Right renal pelvis (tissue), 4 donors: ENCODE measurements around the gene USP32. TPM values are rescaled to one million over a fixed set of nuclear protein-coding genes. Genes with fewer than 3 reads are reported as not detected.

Experiments
- DNase-seq, 4 donors: peaks; one replicate each; pipeline ENCODE4 v3.0.0-alpha.2; 2013; ENCODE audit warnings: low read depth in 4 of 4, low spot score in 3 of 4, missing footprints in 1 of 4
- polyA plus RNA-seq, 4 donors: library from polyadenylated mRNA; unstranded; fragments of 120-200 nt; gene quantifications; one replicate each; pipeline ENCODE4 v1.2.1, GENCODE V29; 2013; ENCODE audit not compliant: insufficient read length in 4 of 4

USP32 gene
- polyA plus RNA-seq, 4 donors, result 38.9 to 43.7 (median 41.5) TPM

DNA sequence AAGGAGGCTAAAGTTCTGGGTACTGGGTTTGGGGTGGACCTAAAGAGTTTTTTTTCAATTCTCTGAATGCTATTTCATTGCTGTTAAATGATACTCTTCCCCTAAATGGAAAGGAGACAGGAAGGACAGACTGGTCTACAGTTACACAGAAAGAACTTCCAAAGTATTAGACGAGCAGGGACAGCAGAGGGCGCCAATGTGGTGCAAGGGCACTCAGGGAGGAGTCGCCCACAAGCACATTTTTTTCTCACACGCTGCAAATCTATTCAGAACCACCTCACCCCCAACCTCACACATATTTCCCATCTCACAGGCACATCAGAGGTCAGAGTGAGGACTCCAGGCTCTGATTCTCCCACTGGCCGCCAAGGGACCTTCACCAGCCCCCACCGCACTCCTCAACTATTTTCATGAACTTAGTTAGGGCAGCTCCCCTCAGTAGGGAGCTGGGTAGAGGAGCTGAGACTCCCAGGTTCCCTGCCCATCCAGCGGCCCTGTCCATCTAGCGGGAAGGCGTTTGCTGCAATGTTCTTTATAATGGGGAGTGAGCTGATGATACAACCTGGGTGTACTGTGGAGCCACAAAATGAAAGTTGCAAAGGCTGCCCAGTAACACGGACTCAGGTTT is 248.9 kb downstream of the USP32 start:
- DNase-seq, result peak in 1 of 4 donors; percentile 60

DNA sequence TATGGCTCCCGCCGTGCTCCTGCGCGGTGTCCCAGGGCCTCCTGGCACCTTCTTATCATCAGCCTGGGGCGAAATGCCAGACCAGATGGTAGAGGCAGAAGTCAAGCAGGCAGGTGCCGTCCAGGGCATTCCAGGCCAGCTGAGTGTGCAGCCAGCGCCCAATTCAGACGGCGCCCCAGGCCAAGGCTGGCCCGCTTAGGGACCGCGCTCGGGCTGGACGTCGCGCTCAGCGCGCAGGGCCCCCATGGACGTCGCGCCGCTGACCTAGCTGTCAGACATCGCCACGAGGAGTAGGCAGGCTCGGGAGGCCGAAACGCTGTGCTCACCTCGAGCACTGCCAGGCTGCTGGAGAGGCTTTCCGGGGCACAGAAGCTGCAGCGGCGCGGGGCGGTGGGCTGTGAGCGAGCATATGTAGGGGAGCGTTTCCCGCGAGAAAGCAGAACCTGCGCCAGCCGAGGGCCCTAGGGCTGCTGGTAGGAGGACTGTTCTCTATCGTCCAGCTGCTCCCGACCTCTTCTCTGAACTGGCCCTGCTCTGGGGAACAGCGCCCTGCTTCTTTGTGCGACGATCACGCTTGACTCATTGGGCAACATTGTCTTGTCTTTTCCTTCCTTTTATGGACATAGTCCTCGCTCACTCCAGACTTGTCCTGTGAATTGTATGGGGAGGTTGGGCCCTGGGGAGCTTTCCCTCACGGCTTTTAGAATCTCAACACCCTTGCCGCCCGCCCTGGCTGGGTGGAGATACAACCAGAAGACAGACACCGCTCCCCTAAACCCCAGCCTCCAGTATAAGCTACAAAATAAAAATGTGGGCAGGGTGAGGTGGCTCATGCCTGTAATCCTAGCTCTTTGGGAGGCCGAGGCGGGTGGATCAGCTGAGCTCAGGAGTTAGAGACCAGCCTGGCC is 250.6 kb downstream of the USP32 start:
- no peak for DNase-seq

DNA sequence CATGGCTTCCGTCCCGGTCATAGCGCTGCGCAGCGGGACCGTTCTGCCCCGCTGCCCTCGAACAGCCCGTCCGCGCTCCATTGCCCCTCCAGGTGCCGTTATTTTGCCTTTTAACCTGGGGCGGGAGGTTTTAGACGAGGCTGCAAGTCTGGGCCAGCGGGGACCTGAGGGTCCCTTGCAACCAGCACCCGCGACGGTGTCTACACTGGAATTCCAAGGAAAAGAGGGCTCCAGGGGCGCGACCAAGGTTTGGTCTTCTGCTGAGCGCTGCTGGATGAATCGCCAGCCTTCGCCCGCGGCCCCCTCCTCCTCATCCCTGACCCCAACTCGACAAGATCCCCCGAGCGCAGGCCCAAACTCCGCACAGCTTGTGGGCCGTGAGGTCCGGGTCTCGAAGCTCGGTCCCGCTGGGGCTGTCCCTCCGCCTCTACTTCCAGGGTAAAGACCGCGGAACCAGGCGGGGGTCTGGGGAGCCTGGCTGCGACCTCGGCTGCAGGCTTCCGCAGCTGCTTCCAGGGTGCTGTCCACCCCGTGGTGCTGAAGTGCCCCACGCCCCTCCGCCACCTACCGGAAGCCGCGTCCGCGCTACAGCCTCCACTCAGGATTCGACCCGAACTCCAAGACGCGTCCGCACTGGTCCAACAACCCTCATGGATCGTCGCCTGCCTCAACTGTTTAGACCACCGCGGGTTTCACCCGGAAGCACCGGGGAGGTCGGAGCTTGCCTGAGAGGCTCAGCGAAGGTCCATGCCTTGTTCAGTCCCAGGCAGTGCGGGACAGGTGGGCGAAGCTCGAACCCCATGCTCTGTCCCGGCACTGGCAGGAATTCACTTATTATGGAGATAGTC is 252.3 kb downstream of the USP32 start:
- DNase-seq, result peak in 1 of 4 donors; percentile 78

DNA sequence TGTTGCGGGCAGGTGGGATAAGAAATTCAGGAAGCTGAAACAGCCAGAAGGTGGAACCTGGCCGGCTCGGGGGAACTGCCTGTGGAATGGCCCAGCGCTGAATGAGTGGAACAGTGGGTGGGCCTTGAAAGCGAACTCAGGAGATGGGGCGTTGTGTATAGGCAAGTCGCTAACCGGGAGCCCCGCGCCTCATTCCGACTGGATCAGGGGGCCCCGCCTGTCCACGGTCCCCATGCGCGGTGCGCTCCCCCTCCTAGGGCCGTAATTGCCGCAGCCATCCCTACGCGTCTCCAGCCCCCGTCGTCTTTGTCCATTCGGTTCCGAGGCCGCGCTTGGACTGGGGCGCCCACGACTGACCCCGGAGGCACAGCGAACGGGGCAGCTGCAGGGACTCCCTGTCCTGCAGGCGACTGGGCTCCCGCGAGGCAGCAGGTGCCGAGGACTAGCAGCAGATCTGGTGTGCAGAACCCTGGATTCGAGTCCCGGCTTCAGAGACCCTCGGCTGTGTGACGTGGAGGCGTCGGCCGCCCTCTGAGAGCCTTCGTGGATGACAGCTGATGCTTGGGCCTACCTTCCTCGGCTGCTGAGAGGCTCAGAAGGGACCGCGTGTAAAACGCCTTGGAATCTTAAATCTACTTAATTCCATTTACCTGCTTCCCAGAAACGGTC is 253.0 kb downstream of the USP32 start:
- DNase-seq, result no peak

DNA sequence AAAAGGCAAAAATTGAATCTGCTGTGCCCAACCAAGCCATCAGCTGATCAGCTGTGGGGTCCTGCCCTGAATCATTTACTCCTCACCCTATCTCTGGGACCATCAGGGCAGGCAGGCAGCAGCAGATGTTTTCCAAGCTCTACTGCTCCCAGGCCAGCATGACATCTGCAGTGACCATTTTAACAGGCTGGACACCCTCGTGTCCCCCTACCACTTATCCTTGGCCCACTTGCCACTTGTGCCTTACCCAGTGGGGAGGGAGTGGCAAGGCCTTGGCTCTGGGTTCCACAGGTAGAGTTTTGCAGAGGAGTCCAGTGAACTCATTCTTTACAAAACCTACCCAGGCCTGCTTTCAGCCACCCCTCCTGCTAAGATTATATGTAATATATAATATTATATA is 254.2 kb downstream of the USP32 start:
- DNase-seq, result no peak

DNA sequence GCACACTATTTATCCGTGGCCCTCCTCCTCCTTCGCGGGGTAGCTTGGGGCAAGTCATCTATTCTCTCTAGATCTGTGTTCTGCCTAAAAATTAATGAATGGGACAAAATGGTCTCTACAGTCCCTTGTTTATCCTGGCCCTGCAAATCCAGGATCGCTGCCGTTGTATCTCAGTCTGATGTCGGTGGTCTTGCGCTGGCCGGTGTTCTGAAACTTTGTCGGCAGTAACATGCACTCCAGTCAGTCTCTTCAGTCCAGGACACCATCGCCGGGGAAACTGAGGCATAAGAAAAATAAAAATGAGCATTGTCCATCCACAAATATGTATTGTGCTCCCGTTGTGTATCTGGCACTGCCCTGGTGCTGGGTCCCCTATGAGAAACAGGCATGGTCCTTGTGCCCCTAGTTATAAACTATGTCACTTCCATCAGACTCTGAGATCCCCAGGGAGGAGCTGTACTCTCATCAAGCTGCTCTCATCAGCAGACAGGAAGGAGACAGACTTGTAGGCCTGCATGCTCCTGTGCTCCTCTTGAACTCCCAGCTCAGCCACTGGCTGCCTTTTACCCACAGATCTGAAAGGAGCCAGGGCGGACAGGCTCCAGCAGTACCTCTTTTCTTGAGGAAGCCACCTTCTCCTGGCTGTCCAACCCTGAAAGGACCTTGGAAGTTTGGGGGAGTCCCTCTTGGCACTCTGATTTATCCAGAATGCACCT is 255.8 kb downstream of the USP32 start:
- DNase-seq, result no peak

DNA sequence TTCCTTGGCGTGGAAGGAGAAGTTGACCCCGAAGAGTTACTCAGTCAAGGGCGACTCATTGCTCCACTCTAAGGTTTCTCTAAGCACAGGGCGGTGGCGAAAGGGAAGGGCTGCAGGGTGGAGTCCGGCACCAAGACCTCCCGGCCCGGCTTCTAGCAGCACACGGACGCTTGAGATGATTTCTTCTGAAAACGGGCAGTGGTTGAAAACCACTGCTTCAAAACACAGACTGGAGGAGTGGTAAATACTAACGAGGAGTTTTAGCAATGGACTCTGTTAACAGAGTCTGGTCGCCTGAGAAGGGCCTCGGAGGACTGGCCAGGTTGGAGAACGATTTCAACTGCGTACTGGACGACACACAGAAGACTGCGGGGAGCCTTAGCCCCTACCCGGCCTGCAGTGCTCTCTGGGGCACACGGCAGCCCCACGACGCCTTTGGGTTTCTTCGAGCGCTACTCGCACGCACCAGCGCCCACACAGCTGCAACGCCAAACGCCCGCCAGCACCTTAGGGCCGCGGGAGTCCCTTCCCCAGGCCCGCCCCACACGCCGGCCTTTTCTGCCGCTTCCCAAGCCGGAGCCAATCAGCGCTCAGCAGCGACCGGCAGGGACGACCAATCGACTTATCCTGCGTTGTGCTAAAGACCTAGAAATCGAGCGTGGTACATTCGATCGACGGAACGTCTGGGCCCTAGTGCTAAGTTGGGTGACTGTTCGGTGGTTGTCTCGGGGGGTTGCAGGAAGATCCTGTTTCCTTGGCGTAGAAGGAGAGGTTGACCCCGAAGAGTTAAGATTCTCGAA is 256.6 kb downstream of the USP32 start:
- DNase-seq, result peak in 3 of 4 donors; percentile 73 to 78 (median 76)

DNA sequence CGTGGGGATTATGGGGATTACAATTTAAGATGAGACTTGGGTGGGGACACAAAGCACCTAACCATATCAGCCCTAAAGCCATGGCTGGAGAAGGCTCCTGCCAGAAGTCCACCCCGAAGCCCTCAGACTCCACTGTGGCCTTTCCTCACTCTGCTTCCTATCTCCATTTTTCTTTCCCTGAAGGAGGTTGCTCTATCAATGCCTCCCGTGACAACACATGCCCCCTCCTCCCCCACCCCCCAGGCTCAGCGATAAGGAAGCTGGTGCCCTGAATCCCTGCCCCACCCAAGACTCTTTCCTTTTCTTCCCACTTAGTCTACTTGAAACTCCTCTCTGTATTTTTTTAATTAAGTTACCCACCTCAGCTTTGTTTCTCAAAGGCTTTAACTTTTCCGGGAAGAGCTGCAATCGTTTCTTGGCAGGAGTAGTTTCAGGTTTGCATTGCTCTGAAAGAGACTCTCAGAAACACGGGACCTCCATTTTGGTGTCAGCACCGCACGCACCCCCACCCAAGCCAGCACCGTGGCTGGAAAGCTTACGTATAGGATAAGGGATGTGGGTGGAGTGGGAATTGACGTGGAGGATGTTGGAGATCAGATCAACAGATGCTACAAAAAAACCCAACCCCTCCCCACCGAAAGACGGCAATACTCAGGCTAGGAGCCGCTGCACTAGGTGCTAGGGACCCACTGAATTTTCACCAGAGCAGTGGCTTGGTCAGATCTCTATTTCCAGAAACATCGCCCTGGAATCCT is 257.4 kb downstream of the USP32 start:
- no peak for DNase-seq

DNA sequence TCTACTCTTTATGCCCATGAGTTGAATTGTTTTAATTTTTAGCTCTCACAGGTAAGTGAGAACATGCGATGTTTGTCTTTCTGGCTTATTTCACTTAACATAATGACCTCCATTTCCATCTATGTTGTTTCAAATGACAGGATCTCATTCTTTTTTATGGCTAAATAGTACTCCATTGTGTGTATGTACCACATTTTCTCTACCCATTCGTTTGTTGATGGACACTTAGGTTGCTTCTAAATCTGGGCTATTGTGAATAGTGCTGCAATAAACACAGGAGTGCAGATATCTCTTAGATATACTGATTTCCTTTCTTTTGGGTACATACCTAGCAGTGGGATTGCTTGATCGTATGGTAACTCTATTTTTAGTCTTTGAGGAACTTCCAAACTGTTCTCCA is 261.5 kb downstream of the USP32 start:
- DNase-seq, result no peak

DNA sequence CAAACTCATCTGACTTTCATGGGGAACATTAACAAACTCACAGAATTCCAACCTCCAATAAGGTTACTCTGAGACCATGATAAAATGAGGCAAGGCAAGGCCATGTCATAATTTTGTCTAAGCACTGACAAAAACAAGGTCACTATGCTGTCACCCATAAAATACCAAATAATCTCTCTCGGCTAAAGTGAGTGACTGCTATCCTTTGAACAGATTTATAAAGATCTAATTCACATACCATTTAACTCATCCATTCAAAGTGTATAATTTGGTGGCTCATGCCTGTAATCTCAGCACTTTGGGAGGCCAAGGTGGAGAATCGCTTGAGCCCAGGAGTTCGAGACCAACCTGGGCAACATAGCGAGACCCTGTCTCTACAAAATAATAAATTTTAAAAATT is 262.8 kb downstream of the USP32 start:
- no peak for DNase-seq

Other genes with a start within 250 kb of the USP32 start
- 10 to 100 TPM; 36.0 to 64.6 (median 45.4) TPM for gene CA4, start 242.2 kb downstream of the USP32 start, polyA plus RNA-seq
- gene CHCT1, start 30.4 kb upstream of the USP32 start, polyA plus RNA-seq, result under 1 TPM in 1 of 4 donors, not detected in 3; 0.10 TPM
- gene APPBP2, start 134.1 kb upstream of the USP32 start, polyA plus RNA-seq, result 10 to 100 TPM; 45.5 to 57.8 (median 55.8) TPM
- gene PPM1D, start 208.1 kb upstream of the USP32 start, polyA plus RNA-seq, result 10 to 100 TPM; 19.2 to 27.2 (median 25.2) TPM